ACC112 (cell line): ENCODE results near the gene METTL16.
"Not testable (repeated sequence)": the region's sequence is repeated elsewhere in the genome, so short reads cannot be mapped to it uniquely, and the experiment has no call there.

Experiments
- H2AFZ ChIP-seq: fragments of 200-600 bp; sonication (generic); one replicate; pipeline ENCODE4 v1.6.0; 2017; ENCODE audit warnings: antibody characterized with exemption, low read length; ENCODE audit not compliant: unreplicated experiment
- H3K27ac ChIP-seq: fragments of 200-600 bp; sonication (generic); 2 replicates; pipeline ENCODE4 v1.5.1; 2014; ENCODE audit warnings: low read depth, mild to moderate bottlenecking, antibody characterized with exemption, low read length, moderate library complexity
- H3K27me3 ChIP-seq: fragments of 200-600 bp; sonication (generic); 2 replicates; pipeline ENCODE4 v1.6.1; 2014; ENCODE audit warnings: mild to moderate bottlenecking, antibody characterized with exemption, low read length, moderate library complexity, mixed read lengths; ENCODE audit not compliant: insufficient read depth
- H3K36me3 ChIP-seq: fragments of 200-600 bp; sonication (generic); 2 replicates; pipeline ENCODE4 v1.6.1; 2016; ENCODE audit warnings: mild to moderate bottlenecking, antibody characterized with exemption, low read length, moderate library complexity, mixed read lengths; ENCODE audit not compliant: insufficient read depth
- H3K4me1 ChIP-seq: fragments of 200-600 bp; sonication (generic); one replicate; pipeline ENCODE4 v1.6.1; 2016; ENCODE audit warnings: low read length, mixed read lengths; ENCODE audit not compliant: insufficient read depth, unreplicated experiment, control insufficient read depth
- H3K4me3 ChIP-seq: fragments of 200-600 bp; sonication (generic); 2 replicates; pipeline ENCODE4 v1.5.1; 2014; ENCODE audit warnings: mild to moderate bottlenecking, low read depth, low read length
- H3K79me2 ChIP-seq: fragments of 200-600 bp; sonication (generic); one replicate; pipeline ENCODE4 v1.6.0; 2016; ENCODE audit warnings: low read length; ENCODE audit not compliant: control insufficient read depth, unreplicated experiment, insufficient read depth

The METTL16 gene

GRCh38 chr17:2537579-2537978 is 25.9 kb upstream of the METTL16 start:
- not testable (repeated sequence) for H3K4me1 ChIP-seq, H3K27ac ChIP-seq, H3K79me2 ChIP-seq, H3K27me3 ChIP-seq, H2AFZ ChIP-seq, H3K4me3 ChIP-seq, H3K36me3 ChIP-seq

- H3K4me3 ChIP-seq, result no peak overlapping the region
- no peak overlapping the region for H3K27ac ChIP-seq
- H2AFZ ChIP-seq, result no peak overlapping the region
- no peaks in the 10 kb centered on the region for H3K36me3 ChIP-seq
- H3K79me2 ChIP-seq, result no peaks in the 10 kb centered on the region
- no peaks in the 10 kb centered on the region for H3K27me3 ChIP-seq
- no peaks in the 10 kb centered on the region for H3K4me1 ChIP-seq
Observed at GRCh38 chr17:2532146-2532720, 20.5 kb upstream of the METTL16 start.

GRCh38 chr17:2531243-2531954 is 19.7 kb upstream of the METTL16 start:
- not testable (repeated sequence) for H3K27ac ChIP-seq, H3K4me3 ChIP-seq, H3K79me2 ChIP-seq, H3K36me3 ChIP-seq, H3K4me1 ChIP-seq, H2AFZ ChIP-seq, H3K27me3 ChIP-seq

- not testable (repeated sequence) for H3K4me1 ChIP-seq, H3K4me3 ChIP-seq, H3K79me2 ChIP-seq, H3K36me3 ChIP-seq, H3K27me3 ChIP-seq, H3K27ac ChIP-seq, H2AFZ ChIP-seq
Observed at GRCh38 chr17:2521775-2522410, 10.2 kb upstream of the METTL16 start.

- H3K4me1 ChIP-seq, result no peaks in the 10 kb centered on the region
- H3K36me3 ChIP-seq, result no peaks in the 10 kb centered on the region
- H3K27ac ChIP-seq, result no peak overlapping the region
- H2AFZ ChIP-seq, result no peak overlapping the region
- no peak overlapping the region for H3K4me3 ChIP-seq
- no peaks in the 10 kb centered on the region for H3K79me2 ChIP-seq
- H3K27me3 ChIP-seq, result no peaks in the 10 kb centered on the region
Observed at GRCh38 chr17:2521257-2521656, 9.6 kb upstream of the METTL16 start.

GRCh38 chr17:2517539-2517938 is 5.9 kb upstream of the METTL16 start:
- Histone ChIP-seq H3K4me1 (peaks cover 3% of the 10 kb centered on the region), H2AFZ (no peak overlapping the region)

GRCh38 chr17:2511138-2511461 is 588 bp downstream of the METTL16 start:
- Histone ChIP-seq H3K36me3 (no peaks in the 10 kb centered on the region), H3K4me3 (peak overlapping the region; percentile 95), H3K27ac (peak overlapping the region; percentile 98), H2AFZ (peak overlapping the region; percentile 94), H3K27me3 (no peaks in the 10 kb centered on the region), H3K79me2 (peaks cover 35% of the 10 kb centered on the region), H3K4me1 (peaks cover 12% of the 10 kb centered on the region)

More at GRCh38 chr17:2517539-2517938, 5.9 kb upstream of the METTL16 start:
- no peak overlapping the region for H3K27ac ChIP-seq
- no peaks in the 10 kb centered on the region for H3K27me3 ChIP-seq
- no peak overlapping the region for H3K4me3 ChIP-seq
- no peaks in the 10 kb centered on the region for H3K79me2 ChIP-seq
- no peaks in the 10 kb centered on the region for H3K36me3 ChIP-seq

GRCh38 chr17:2510559-2510958 is 1.1 kb downstream of the METTL16 start:
- no peaks in the 10 kb centered on the region for H3K27me3 ChIP-seq
- peak overlapping the region; percentile 94 for H2AFZ ChIP-seq
- peaks cover 12% of the 10 kb centered on the region for H3K4me1 ChIP-seq
- H3K79me2 ChIP-seq, result peaks cover 39% of the 10 kb centered on the region
- peak overlapping the region; percentile 98 for H3K27ac ChIP-seq
- H3K36me3 ChIP-seq, result no peaks in the 10 kb centered on the region
- peak overlapping the region; percentile 95 for H3K4me3 ChIP-seq

GRCh38 chr17:2508035-2508434 is 3.7 kb downstream of the METTL16 start:
- no peak overlapping the region for H3K4me3 ChIP-seq
- H3K36me3 ChIP-seq, result peaks cover 7% of the 10 kb centered on the region; the same call in 1 of the 2 replicates

GRCh38 chr17:2507015-2507414 is 4.7 kb downstream of the METTL16 start:
- peaks cover 10% of the 10 kb centered on the region; the same call in 1 of the 2 replicates for H3K36me3 ChIP-seq
- peaks cover 70% of the 10 kb centered on the region for H3K79me2 ChIP-seq
- not testable (repeated sequence) for H3K4me1 ChIP-seq

More at GRCh38 chr17:2508035-2508434, 3.7 kb downstream of the METTL16 start:
- H3K4me1 ChIP-seq, result peaks cover 12% of the 10 kb centered on the region
- H3K27ac ChIP-seq, result no peak overlapping the region
- H3K27me3 ChIP-seq, result no peaks in the 10 kb centered on the region
- peaks cover 62% of the 10 kb centered on the region for H3K79me2 ChIP-seq
- H2AFZ ChIP-seq, result no peak overlapping the region

GRCh38 chr17:2503627-2504026 is 8.1 kb downstream of the METTL16 start:
- H3K79me2 ChIP-seq, result peaks cover 44% of the 10 kb centered on the region
- H2AFZ ChIP-seq, result no peak overlapping the region
- no peak overlapping the region for H3K4me3 ChIP-seq
- H3K36me3 ChIP-seq, result peaks cover 10% of the 10 kb centered on the region; the same call in 1 of the 2 replicates
- H3K27ac ChIP-seq, result no peak overlapping the region
- H3K27me3 ChIP-seq, result no peaks in the 10 kb centered on the region
- H3K4me1 ChIP-seq, result no peaks in the 10 kb centered on the region

More at GRCh38 chr17:2507015-2507414, 4.7 kb downstream of the METTL16 start:
- H3K27ac ChIP-seq, H3K4me3 ChIP-seq, H2AFZ ChIP-seq, H3K27me3 ChIP-seq: not testable (repeated sequence)
